ENCODE data around the gene TBX18. TPM values are rescaled to one million over a fixed set of nuclear protein-coding genes. Genes with fewer than 3 reads are reported as not detected.

TBX18 gene
- total RNA-seq, 2 experiments from 2014 or later, result not detected

GRCh38 chr6:84779380-84779779 is 15.0 kb upstream of the TBX18 start:
- Histone ChIP-seq H3K4me3 (ENCODE audit: low read depth, low read length, poor library complexity, severe bottlenecking) (no peak overlapping the region), H2AFZ (ENCODE audit: low read length) (no peak overlapping the region), H3K36me3 (ENCODE audit: insufficient read depth, low read length) (no peaks in the 10 kb centered on the region), H3K4me2 (ENCODE audit: low read length) (no peak overlapping the region), H4K20me1 (ENCODE audit: insufficient read depth, low read length) (no peaks in the 10 kb centered on the region), H3K79me2 (ENCODE audit: insufficient read depth, low read depth, low read length) (no peaks in the 10 kb centered on the region), H3K9me2 (ENCODE audit: insufficient read depth, low read length) (no peaks in the 10 kb centered on the region), H3K27ac (ENCODE audit: low read depth, low read length, poor library complexity, severe bottlenecking) (no peak overlapping the region), H3K9me3 (ENCODE audit: low read length) (no peaks in the 10 kb centered on the region), H3K4me1 (ENCODE audit: insufficient read depth, low read length, poor library complexity, severe bottlenecking) (no peaks in the 10 kb centered on the region)
- BruUV-seq (replicated peaks), result no TSS peak
- ChIA-PET CTCF (ENCODE audit: unreplicated experiment) (no interaction called here), POLR2A (no interaction called here)
- no peak for DNase-seq (ENCODE audit: low spot score)
- TF ChIP-seq EZH2phosphoT487 (IDR thresholded peaks at IDR 0.05; ENCODE audit: borderline replicate concordance, low read depth, low read length), result no peak
- no peak for TF ChIP-seq CTCF (conservative IDR thresholded peaks at IDR 0.05; ENCODE audit: low read length)
- intact Hi-C loops (cut with micrococcal nuclease; ENCODE audit: unreplicated experiment), result no loop called here

- ChIA-PET CTCF (ENCODE audit: unreplicated experiment) (no interaction called here), POLR2A (interaction anchor here (1.0 to 1.4 kb wide), 2 partner anchors 10 to 75 kb away, joined by 3 to 4 read pairs; no protein-coding TSS in a partner anchor)
- no peak for DNase-seq (ENCODE audit: low spot score)
- no peaks in the 10 kb centered on the region for H3K9me3 ChIP-seq (ENCODE audit: low read length)
- no peak overlapping the region for H3K27ac ChIP-seq (ENCODE audit: low read depth, low read length, poor library complexity, severe bottlenecking)
- no peaks in the 10 kb centered on the region for H3K9me2 ChIP-seq (ENCODE audit: insufficient read depth, low read length)
- no TSS peak for BruUV-seq (replicated peaks)
- H3K4me3 ChIP-seq (ENCODE audit: low read depth, low read length, poor library complexity, severe bottlenecking), result no peak overlapping the region
- TF ChIP-seq CTCF (conservative IDR thresholded peaks at IDR 0.05; ENCODE audit: low read length), result no peak
- no peak for TF ChIP-seq EZH2phosphoT487 (IDR thresholded peaks at IDR 0.05; ENCODE audit: borderline replicate concordance, low read depth, low read length)
- H3K4me2 ChIP-seq (ENCODE audit: low read length), result no peak overlapping the region
- no peaks in the 10 kb centered on the region for H3K4me1 ChIP-seq (ENCODE audit: insufficient read depth, low read length, poor library complexity, severe bottlenecking)
- H4K20me1 ChIP-seq (ENCODE audit: insufficient read depth, low read length), result no peaks in the 10 kb centered on the region
- H3K79me2 ChIP-seq (ENCODE audit: insufficient read depth, low read depth, low read length), result no peaks in the 10 kb centered on the region
- H3K36me3 ChIP-seq (ENCODE audit: insufficient read depth, low read length), result no peaks in the 10 kb centered on the region
- H2AFZ ChIP-seq (ENCODE audit: low read length), result no peak overlapping the region
- intact Hi-C loops (cut with micrococcal nuclease; ENCODE audit: unreplicated experiment), result no loop called here
These were observed 13.5 kb upstream of the TBX18 start for GRCh38 chr6:84777888-84778287.

GRCh38 chr6:84776392-84776791 is 12.0 kb upstream of the TBX18 start:
- Histone ChIP-seq H4K20me1 (ENCODE audit: insufficient read depth, low read length) (no peaks in the 10 kb centered on the region), H3K36me3 (ENCODE audit: insufficient read depth, low read length) (no peaks in the 10 kb centered on the region), H3K9me2 (ENCODE audit: insufficient read depth, low read length) (no peaks in the 10 kb centered on the region), H3K9me3 (ENCODE audit: low read length) (no peaks in the 10 kb centered on the region), H3K4me1 (ENCODE audit: insufficient read depth, low read length, poor library complexity, severe bottlenecking) (no peaks in the 10 kb centered on the region), H3K79me2 (ENCODE audit: insufficient read depth, low read depth, low read length) (no peaks in the 10 kb centered on the region), H3K4me2 (ENCODE audit: low read length) (no peak overlapping the region), H3K27ac (ENCODE audit: low read depth, low read length, poor library complexity, severe bottlenecking) (no peak overlapping the region), H3K4me3 (ENCODE audit: low read depth, low read length, poor library complexity, severe bottlenecking) (no peak overlapping the region), H2AFZ (ENCODE audit: low read length) (no peak overlapping the region)
- BruUV-seq (replicated peaks), result no TSS peak
- DNase-seq (ENCODE audit: low spot score), result no peak
- POLR2A ChIA-PET, result interaction anchor here (1.4 kb wide), 1 partner anchor 77 kb away, joined by 4 read pairs; no protein-coding TSS in a partner anchor
- intact Hi-C loops (cut with micrococcal nuclease; ENCODE audit: unreplicated experiment), result no loop called here
- CTCF ChIA-PET (ENCODE audit: unreplicated experiment), result no interaction called here
- no peak for TF ChIP-seq CTCF (conservative IDR thresholded peaks at IDR 0.05; ENCODE audit: low read length)
- no peak for TF ChIP-seq EZH2phosphoT487 (IDR thresholded peaks at IDR 0.05; ENCODE audit: borderline replicate concordance, low read depth, low read length)
